H1 (cell line): ENCODE data around the gene KRTAP5-4. TPM values are rescaled to one million over a fixed set of nuclear protein-coding genes. Genes with fewer than 3 reads are reported as not detected.

Source experiments
- CTCF ChIA-PET: fragments of 300-600 bp; sonication (Branson Sonifier 250); formaldehyde crosslinking; loops from one replicate; lab custom pipeline; 2021; ENCODE audit not compliant: partially characterized antibody; lab: Charles Lee
- POLR2A ChIA-PET: fragments of 300-600 bp; sonication (Branson Sonifier 250); formaldehyde crosslinking; loops from one replicate; lab custom pipeline; 2021; ENCODE audit warnings: inconsistent platforms; ENCODE audit not compliant: partially characterized antibody; lab: Charles Lee
- DNase-seq, 2 experiments: peaks; one replicate each; pipeline versions ENCODE4 v3.0.0 to v3.0.0-alpha.2; 2010 to 2022; ENCODE audit warnings: low spot score in 2 of 2, low read depth in 1 of 2, mixed read lengths in 1 of 2
- FAIRE-seq: peaks from 2 replicates; lab custom pipeline; 2011; peaks lifted over from hg19 to GRCh38; lab: Jason Lieb, UNC
- H2AFZ ChIP-seq: 2 replicates; pipeline ENCODE4 v1.8.1; 2012; ENCODE audit warnings: low read length, inconsistent platforms
- H2AK5ac ChIP-seq: 2 replicates; pipeline ENCODE4 v1.6.1; 2013; ENCODE audit warnings: low read depth, low read length
- H2BK120ac ChIP-seq: replicated peaks from 2 replicates; pipeline ENCODE3; 2013; ENCODE audit warnings: low read depth, low read length, inconsistent platforms
- H2BK12ac ChIP-seq: 2 replicates; pipeline ENCODE4 v1.6.1; 2013; ENCODE audit warnings: low read depth, low read length
- H2BK15ac ChIP-seq: 2 replicates; pipeline ENCODE4 v1.6.1; 2013; ENCODE audit warnings: low read length
- H2BK20ac ChIP-seq: 2 replicates; pipeline ENCODE4 v1.6.1; 2013; ENCODE audit warnings: low read length
- H2BK5ac ChIP-seq: 2 replicates; pipeline ENCODE4 v1.6.1; 2013; ENCODE audit warnings: low read depth, low read length
- H3K14ac ChIP-seq: 2 replicates; pipeline ENCODE4 v1.6.1; 2013; ENCODE audit warnings: inconsistent platforms; ENCODE audit not compliant: insufficient read length
- H3K18ac ChIP-seq: 2 replicates; pipeline ENCODE4 v1.6.1; 2013; ENCODE audit warnings: low read length; ENCODE audit errors: extremely low read depth
- H3K23ac ChIP-seq: 2 replicates; pipeline ENCODE4 v1.6.1; 2013; ENCODE audit warnings: inconsistent platforms; ENCODE audit not compliant: insufficient read length
- H3K23me2 ChIP-seq: 2 replicates; pipeline ENCODE4 v1.6.1; 2013; ENCODE audit warnings: low read depth, low read length
- H3K27ac ChIP-seq: 2 replicates; pipeline ENCODE4 v1.6.1; 2011; ENCODE audit warnings: low read depth, low read length, inconsistent platforms
- H3K27me3 ChIP-seq, 4 experiments: replicated peaks in 1 of 4; 1 replicate in 1 of 4; 2 replicates in 3 of 4; pipeline versions ENCODE4 v1.6.1 to v1.8.1; 2011 to 2013; ENCODE audit warnings: low read length in 3 of 4, mild to moderate bottlenecking in 3 of 4, inconsistent platforms in 2 of 4, mixed read lengths in 2 of 4, moderate library complexity in 1 of 4; ENCODE audit not compliant: control insufficient read depth in 3 of 4, insufficient read depth in 3 of 4; ENCODE audit errors: extremely low read depth in 1 of 4
- H3K36me3 ChIP-seq, 4 experiments: 2 replicates each; pipeline versions ENCODE4 v1.6.1 to v1.8.1; 2011 to 2013; ENCODE audit warnings: mild to moderate bottlenecking in 4 of 4, low read length in 3 of 4, moderate library complexity in 2 of 4, control low read depth in 1 of 4, inconsistent platforms in 1 of 4; ENCODE audit not compliant: insufficient read depth in 4 of 4, control insufficient read depth in 2 of 4
- H3K4ac ChIP-seq: replicated peaks from 2 replicates; pipeline ENCODE3; 2013; ENCODE audit warnings: low read length, low read depth, mixed read lengths, inconsistent platforms; ENCODE audit not compliant: insufficient read length
- H3K4me1 ChIP-seq, 4 experiments: replicated peaks in 1 of 4; 1 replicate in 1 of 4; 2 replicates in 3 of 4; pipeline versions ENCODE4 v1.6.1 to v1.8.1; 2011 to 2013; ENCODE audit warnings: low read length in 3 of 4, inconsistent platforms in 2 of 4, mixed read lengths in 1 of 4; ENCODE audit not compliant: insufficient read depth in 4 of 4, control insufficient read depth in 3 of 4
- H3K4me2 ChIP-seq, 2 experiments: 2 replicates each; pipeline versions ENCODE4 v1.6.1 to v1.8.1; 2011 to 2013; ENCODE audit warnings: low read depth in 2 of 2, low read length in 2 of 2, control low read depth in 1 of 2, inconsistent platforms in 1 of 2, mild to moderate bottlenecking in 1 of 2; ENCODE audit not compliant: insufficient read depth in 1 of 2
- H3K4me3 ChIP-seq, 4 experiments: fragments of 200-600, 300-600 bp in 1 of 4; sonication (generic), shearing (Covaris generic), sonication (Bioruptor Twin) in 1 of 4; 2 replicates each; pipeline versions ENCODE4 v1.5.1 to v1.8.1; 2011 to 2016; ENCODE audit warnings: low read length in 4 of 4, low read depth in 3 of 4, control low read depth in 2 of 4, inconsistent platforms in 2 of 4, mild to moderate bottlenecking in 2 of 4, mixed read lengths in 1 of 4, moderate library complexity in 1 of 4; ENCODE audit not compliant: insufficient read depth in 2 of 4; ENCODE audit errors: extremely low read depth in 1 of 4
- H3K56ac ChIP-seq: replicated peaks from 2 replicates; pipeline ENCODE3; 2013; ENCODE audit warnings: low read depth, mild to moderate bottlenecking, mixed read lengths, low read length, inconsistent platforms; ENCODE audit not compliant: insufficient read length
- H3K79me1 ChIP-seq: 2 replicates; pipeline ENCODE4 v1.6.1; 2013; ENCODE audit warnings: low read depth, low read length, control low read depth
- H3K79me2 ChIP-seq, 2 experiments: 2 replicates each; pipeline versions ENCODE4 v1.6.1 to v1.8.1; 2012 to 2013; ENCODE audit warnings: low read length in 2 of 2, mild to moderate bottlenecking in 2 of 2, inconsistent platforms in 1 of 2; ENCODE audit not compliant: insufficient read depth in 2 of 2, control insufficient read depth in 1 of 2
- H3K9ac ChIP-seq, 4 experiments: replicated peaks in 1 of 4; 1 replicate in 1 of 4; 2 replicates in 3 of 4; pipeline versions ENCODE4 v1.6.1 to v1.8.1; 2011 to 2013; ENCODE audit warnings: low read depth in 3 of 4, low read length in 3 of 4, control low read depth in 2 of 4, mild to moderate bottlenecking in 2 of 4, moderate library complexity in 2 of 4, inconsistent platforms in 1 of 4; ENCODE audit errors: extremely low read depth in 1 of 4
- H3K9me3 ChIP-seq, 2 experiments: 2 replicates each; pipeline versions ENCODE4 v1.6.1 to v1.8.1; 2012 to 2013; ENCODE audit warnings: mild to moderate bottlenecking in 2 of 2, moderate library complexity in 2 of 2, control low read depth in 1 of 2, inconsistent platforms in 1 of 2, low read depth in 1 of 2, low read length in 1 of 2, mixed read lengths in 1 of 2; ENCODE audit not compliant: insufficient read depth in 2 of 2
- H4K20me1 ChIP-seq, 2 experiments: replicated peaks in 1 of 2; 2 replicates each; pipeline versions ENCODE3 to v1.8.1; 2011 to 2013; ENCODE audit warnings: inconsistent platforms in 2 of 2, low read length in 2 of 2, mild to moderate bottlenecking in 1 of 2; ENCODE audit not compliant: insufficient read depth in 2 of 2, control insufficient read depth in 1 of 2
- H4K5ac ChIP-seq: 2 replicates; pipeline ENCODE4 v1.6.1; 2013; ENCODE audit warnings: low read length, low read depth, mixed read lengths, inconsistent platforms; ENCODE audit not compliant: insufficient read length
- H4K8ac ChIP-seq: 2 replicates; pipeline ENCODE4 v1.8.0; 2013; ENCODE audit warnings: mild to moderate bottlenecking, moderate library complexity, low read length, inconsistent platforms; ENCODE audit not compliant: insufficient read depth; ENCODE audit errors: extremely low read depth
- H4K91ac ChIP-seq: replicated peaks from 2 replicates; pipeline ENCODE3; 2013; ENCODE audit warnings: low read length, mixed read lengths, inconsistent platforms; ENCODE audit not compliant: insufficient read length
- BCL11A ChIP-seq, 2 experiments: IDR thresholded peaks; one replicate each; pipeline ENCODE4 v1.6.1; 2011; ENCODE audit warnings: low read depth in 2 of 2, low read length in 2 of 2, mild to moderate bottlenecking in 2 of 2
- JUND ChIP-seq: IDR thresholded peaks from 2 replicates; pipeline ENCODE4 v1.6.1; 2011; ENCODE audit warnings: mild to moderate bottlenecking, improper control_type of control experiment, low read length
- RFX5 ChIP-seq: IDR thresholded peaks from 2 replicates; pipeline ENCODE4 v1.6.1; 2011; ENCODE audit warnings: low read depth, low read length, improper control_type of control experiment, borderline replicate concordance
- SP2 ChIP-seq: IDR thresholded peaks from 2 replicates; pipeline ENCODE4 v1.6.1; 2012; ENCODE audit warnings: mild to moderate bottlenecking, low read length, inconsistent platforms
- TAF1 ChIP-seq: IDR thresholded peaks from 2 replicates; pipeline ENCODE4 v1.6.1; 2011; ENCODE audit warnings: mild to moderate bottlenecking, low read depth, low read length
- TEAD4 ChIP-seq: IDR thresholded peaks from 2 replicates; pipeline ENCODE4 v1.6.1; 2012; ENCODE audit warnings: low read depth, low read length, inconsistent platforms, mixed read lengths
- ZNF274 ChIP-seq: IDR thresholded peaks from 2 replicates; pipeline ENCODE4 v1.7.0; 2012; ENCODE audit warnings: low read length, borderline replicate concordance; ENCODE audit errors: extremely low read depth
- WGBS, 2 experiments: shearing (Covaris generic) in 1 of 2; methylation state at CpG; one replicate each; pipeline versions ENCODE4 v1.1.6 to v1.1.7; 2013 to 2015; ENCODE audit warnings: low lambda C conversion rate in 2 of 2, mixed read lengths in 2 of 2, inconsistent platforms in 1 of 2, low coverage in 1 of 2, missing lambda C conversion rate in 1 of 2; ENCODE audit not compliant: insufficient replicate concordance in 2 of 2, insufficient coverage in 1 of 2, insufficient read length in 1 of 2; ENCODE audit errors: extremely low coverage in 1 of 2, missing lambda C conversion rate in 1 of 2; 5-methylcytosine and 5-hydroxymethylcytosine counted together
- polyA plus RNA-seq, 7 experiments: library from polyadenylated mRNA; depleted of rRNA in 3 of 7; stranded (reverse) in 5 of 7; unstranded in 2 of 7; fragments of >200 nt in 5 of 7; fragments of 200-250 nt in 2 of 7; gene quantifications; 1 replicate in 5 of 7; 2 replicates in 1 of 7; 4 replicates in 1 of 7; pipeline versions ENCODE4 v1.2.1 to v1.2.3, GENCODE V29; 2011 to 2013; ENCODE audit warnings: missing spikeins in 2 of 7, mixed read lengths in 2 of 7
- total RNA-seq: library from RNA; stranded (reverse); fragmentation: NEBNext Ultra II Directional; extraction: Animal tissue kit (Norgen Biotek cat#: 25700); gene quantifications from 2 replicates; pipeline ENCODE4 v1.2.1, GENCODE V29; 2021

The KRTAP5-4 gene
- total and polyA plus RNA-seq, 2 of the 8 experiments (the other 6 are each of a cell fraction or from before 2014, with no cell fraction given): not detected

DNA sequence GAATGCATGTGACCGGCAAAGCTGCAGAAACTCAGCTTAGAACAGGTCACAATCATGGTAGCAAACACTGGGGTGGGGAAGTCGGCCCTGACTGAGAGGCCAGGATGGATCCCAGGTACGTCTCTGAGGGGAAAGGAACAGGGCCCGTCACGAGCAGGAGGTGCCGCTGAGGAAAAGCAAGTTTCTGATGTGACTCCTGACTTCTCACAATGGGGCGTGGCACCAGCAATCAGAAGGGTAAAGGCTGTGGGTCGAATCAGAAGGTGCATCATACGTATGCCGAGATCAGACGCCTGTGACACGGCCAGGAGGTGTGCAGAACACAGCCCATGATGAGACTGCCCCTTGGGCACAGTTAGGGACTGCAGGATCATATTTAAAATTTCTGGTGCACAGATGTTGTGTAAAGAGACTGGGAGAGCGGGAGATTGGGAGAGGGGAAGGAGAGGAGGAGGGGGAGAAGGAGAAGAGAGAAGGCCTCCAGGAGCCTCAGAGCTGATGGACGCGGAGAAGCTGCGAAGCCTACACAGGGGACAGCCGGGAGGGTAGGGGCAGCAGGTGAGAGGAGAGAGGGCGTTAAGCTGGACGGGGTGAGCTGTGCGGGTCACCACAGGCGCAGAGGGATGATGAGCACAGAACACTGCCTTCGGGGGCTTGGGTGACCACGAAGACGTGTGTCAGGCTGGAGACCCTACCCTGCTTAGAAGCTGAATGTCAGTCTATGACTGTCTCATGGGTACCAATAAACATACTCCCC is 38.4 kb upstream of the KRTAP5-4 start:
- no peak for DNase-seq
- Histone ChIP-seq H2BK12ac (no peak overlapping the region), H3K23ac (no peak overlapping the region), H2BK15ac (no peak overlapping the region), H3K23me2 (no peaks in the 10 kb centered on the region), H2BK120ac (no peak overlapping the region), H4K5ac (no peak overlapping the region), H3K4me3 (no peak overlapping the region), H2AK5ac (no peak overlapping the region), H4K8ac (no peak overlapping the region), H2BK5ac (no peak overlapping the region), H3K79me1 (no peaks in the 10 kb centered on the region), H3K14ac (no peak overlapping the region), H2AFZ (no peak overlapping the region), H3K18ac (no peak overlapping the region), H3K79me2 (no peaks in the 10 kb centered on the region), H3K4me1 (no peaks in the 10 kb centered on the region), H4K91ac (no peak overlapping the region), H3K9me3 (no peaks in the 10 kb centered on the region), H2BK20ac (no peak overlapping the region), H3K9ac (no peak overlapping the region), H3K4me2 (no peak overlapping the region), H3K56ac (no peak overlapping the region), H4K20me1 (no peaks in the 10 kb centered on the region), H3K4ac (no peak overlapping the region), H3K27ac (no peak overlapping the region), H3K36me3 (no peaks in the 10 kb centered on the region), H3K27me3 (0 out of 7 replicates have a peak, but pooled peaks cover 0 to 2% (median 0%) of the 10 kb centered on the region in 4 experiments)
- ChIA-PET POLR2A (no interaction called here), CTCF (interaction anchor here (0.6 to 1.5 kb wide), 6 partner anchors 11 to 506 kb away, joined by 3 to 8 read pairs (median 4); no protein-coding TSS in a partner anchor)
- FAIRE-seq: no peak
- WGBS, 2 experiments: 75% methylated on average over 23 of the region's 24 CpGs; no CpG with 5 or more reads in 1 of the 2 experiments
- TF ChIP-seq JUND (no peak), SP2 (no peak), ZNF274 (no peak), BCL11A (IDR thresholded peaks at IDR 0.05; ENCODE audit: low read depth in 2 of 2, low read length in 2 of 2) (no peak), TAF1 (no peak), RFX5 (no peak), TEAD4 (no peak)
